NCI-H446 (cell line): ENCODE measurements around the gene FGFR2.

ENCODE experiments used
- DNase-seq, 2 experiments: peaks; one replicate each; lab custom pipeline; 2025; lab: John Stamatoyannopoulos, UW

The FGFR2 gene

GRCh38 chr10:121598263-121599249 is at the start of gene FGFR2:
TSS of gene FGFR2 (minus strand) at chr10:121598444. CDS start at chr10:121593817, 4,627 bp downstream.
- DNase-seq = peak; percentile 23 to 85

- DNase-seq = no peak
Observed at GRCh38 chr10:121647401-121647800, 49.2 kb upstream of the FGFR2 start.

GRCh38 chr10:121645696-121646095 is 47.5 kb upstream of the FGFR2 start:
- no peak for DNase-seq

GRCh38 chr10:121644501-121644900 is 46.3 kb upstream of the FGFR2 start:
- no peak for DNase-seq

GRCh38 chr10:121640266-121640665 is 42.0 kb upstream of the FGFR2 start:
- DNase-seq = peak in 1 of 2 experiments; percentile 33

- DNase-seq = no peak
Observed at GRCh38 chr10:121639416-121639815, 41.2 kb upstream of the FGFR2 start.

- no peak for DNase-seq
Observed at GRCh38 chr10:121637437-121637836, 39.2 kb upstream of the FGFR2 start.

GRCh38 chr10:121633056-121633455 is 34.8 kb upstream of the FGFR2 start:
- DNase-seq = no peak

- peak in 1 of 2 experiments; percentile 43 for DNase-seq
Observed at GRCh38 chr10:121631365-121632029, 33.3 kb upstream of the FGFR2 start.

GRCh38 chr10:121628859-121629258 is 30.6 kb upstream of the FGFR2 start:
- no peak for DNase-seq

GRCh38 chr10:121627876-121628581 is 29.8 kb upstream of the FGFR2 start:
- no peak for DNase-seq

- peak in 1 of 2 experiments; percentile 2 for DNase-seq
Observed at GRCh38 chr10:121624836-121625486, 26.7 kb upstream of the FGFR2 start.

- DNase-seq = no peak
Observed at GRCh38 chr10:121618906-121619305, 20.7 kb upstream of the FGFR2 start.

- no peak for DNase-seq
Observed at GRCh38 chr10:121617176-121617575, 18.9 kb upstream of the FGFR2 start.

GRCh38 chr10:121616291-121616690 is 18.0 kb upstream of the FGFR2 start:
- DNase-seq = no peak

- no peak for DNase-seq
Observed at GRCh38 chr10:121615836-121616235, 17.6 kb upstream of the FGFR2 start.

GRCh38 chr10:121615435-121615793 is 17.2 kb upstream of the FGFR2 start:
- no peak for DNase-seq

GRCh38 chr10:121614613-121615434 is 16.6 kb upstream of the FGFR2 start:
- no peak for DNase-seq

GRCh38 chr10:121613456-121613855 is 15.2 kb upstream of the FGFR2 start:
- no peak for DNase-seq

GRCh38 chr10:121611393-121612159 is 13.3 kb upstream of the FGFR2 start:
- DNase-seq = no peak
